GM23338 (cell line): ENCODE measurements around the gene CPEB3. TPM values are rescaled to one million over a fixed set of nuclear protein-coding genes. Genes with fewer than 3 reads are reported as not detected.

Experiments used
- ATAC-seq: fragments of 200-7000 bp; cut with Tn5 transposase; 3 replicates; pipeline ENCODE4 v1.9.1; 2020
- DNase-seq: peaks from one replicate; pipeline ENCODE4 v3.0.0-alpha.2; 2015; ENCODE audit warnings: low spot score
- H2AFZ ChIP-seq: fragments of 200-600 bp; sonication (generic); 2 replicates; pipeline ENCODE4 v1.8.0; 2016; ENCODE audit warnings: antibody characterized with exemption, mild to moderate bottlenecking, moderate library complexity
- H3F3A ChIP-seq: fragments of 200-600 bp; sonication (generic); replicated peaks from 2 replicates; pipeline ENCODE4 v1.8.0; 2017; ENCODE audit warnings: antibody characterized with exemption, mixed run types, low read depth
- H3K27ac ChIP-seq: fragments of 200-600 bp; sonication (generic); 2 replicates; pipeline ENCODE4 v1.6.1; 2016; ENCODE audit warnings: low read depth
- H3K27me3 ChIP-seq: fragments of 200-600 bp; sonication (generic); 2 replicates; pipeline ENCODE4 v1.8.0; 2016; ENCODE audit warnings: mild to moderate bottlenecking, mixed run types, moderate library complexity; ENCODE audit not compliant: insufficient read depth
- H3K36me3 ChIP-seq: fragments of 200-600 bp; sonication (generic); 2 replicates; pipeline ENCODE4 v1.8.0; 2016; ENCODE audit warnings: mild to moderate bottlenecking; ENCODE audit not compliant: insufficient read depth
- H3K4me1 ChIP-seq: fragments of 200-600 bp; sonication (generic); 2 replicates; pipeline ENCODE4 v1.8.0; 2016; ENCODE audit warnings: mild to moderate bottlenecking, moderate library complexity; ENCODE audit not compliant: insufficient read depth
- H3K4me2 ChIP-seq: fragments of 200-600 bp; sonication (generic); 2 replicates; pipeline ENCODE4 v1.7.1; 2017; ENCODE audit warnings: mixed run types
- H3K4me3 ChIP-seq: fragments of 200-600 bp; sonication (generic); 2 replicates; pipeline ENCODE4 v1.6.1; 2016; ENCODE audit warnings: mixed run types
- H3K79me2 ChIP-seq: fragments of 200-600 bp; sonication (generic); replicated peaks from 2 replicates; pipeline ENCODE4 v1.8.0; 2017; ENCODE audit warnings: mild to moderate bottlenecking; ENCODE audit not compliant: insufficient read depth
- H3K9me2 ChIP-seq: fragments of 200-600 bp; sonication (generic); 2 replicates; pipeline ENCODE4 v1.8.0; 2017; ENCODE audit not compliant: insufficient read depth
- H4K20me1 ChIP-seq: fragments of 200-600 bp; sonication (generic); replicated peaks from 2 replicates; pipeline ENCODE4 v1.8.0; 2017; ENCODE audit warnings: mild to moderate bottlenecking; ENCODE audit not compliant: insufficient read depth
- H3K27ac Mint-ChIP-seq: 2 replicates; pipeline ENCODE4 v1.8.0; 2020; ENCODE audit warnings: inconsistent platforms, mild to moderate bottlenecking, moderate library complexity, mixed read lengths
- H3K27me3 Mint-ChIP-seq: 3 replicates; pipeline ENCODE4 v1.8.0; 2022; ENCODE audit warnings: low read depth, mild to moderate bottlenecking, moderate library complexity, mixed read lengths, inconsistent platforms; ENCODE audit not compliant: insufficient read depth, poor library complexity
- H3K36me3 Mint-ChIP-seq: 3 replicates; pipeline ENCODE4 v1.8.0; 2021; ENCODE audit warnings: low read depth, mild to moderate bottlenecking, inconsistent platforms, moderate library complexity, mixed read lengths
- H3K4me1 Mint-ChIP-seq: 3 replicates; pipeline ENCODE4 v1.8.0; 2020; ENCODE audit warnings: mild to moderate bottlenecking, inconsistent platforms, mixed read lengths
- H3K4me3 Mint-ChIP-seq: 3 replicates; pipeline ENCODE4 v1.8.0; 2021; ENCODE audit warnings: moderate library complexity, mild to moderate bottlenecking, inconsistent platforms, mixed read lengths
- H3K9me3 Mint-ChIP-seq: 3 replicates; pipeline ENCODE4 v1.8.0; 2020; ENCODE audit warnings: moderate library complexity, mild to moderate bottlenecking, inconsistent platforms, mixed read lengths
- CREB1 ChIP-seq: fragments of 250-450 bp; sonication (Bioruptor Pico); IDR thresholded peaks from 2 replicates; pipeline ENCODE4 v1.5.0; 2020; ENCODE audit warnings: low read depth, mild to moderate bottlenecking, moderate library complexity
- EZH2 ChIP-seq: fragments of 200-600 bp; sonication (generic); IDR thresholded peaks from one replicate; pipeline ENCODE4 v1.8.0; 2017; ENCODE audit warnings: antibody characterized with exemption, mild to moderate bottlenecking, low read depth; ENCODE audit not compliant: unreplicated experiment
- EZH2phosphoT487 ChIP-seq: fragments of 200-600 bp; sonication (generic); IDR thresholded peaks from one replicate; pipeline ENCODE4 v1.8.1; 2018; ENCODE audit warnings: antibody characterized with exemption; ENCODE audit not compliant: unreplicated experiment
- JUNB ChIP-seq: IDR thresholded peaks from one replicate; pipeline ENCODE4 v1.6.1; 2016; ENCODE audit warnings: antibody characterized with exemption; ENCODE audit not compliant: unreplicated experiment
- NANOG ChIP-seq: IDR thresholded peaks from 2 replicates; pipeline ENCODE4 v1.6.1; 2016; ENCODE audit warnings: antibody characterized with exemption, borderline replicate concordance
- POLR2AphosphoS5 ChIP-seq: IDR thresholded peaks from 2 replicates; pipeline ENCODE4 v1.6.1; 2016; ENCODE audit warnings: antibody characterized with exemption, low read depth
- STAT1 ChIP-seq: IDR thresholded peaks from one replicate; pipeline ENCODE4 v1.6.1; 2016; ENCODE audit warnings: antibody characterized with exemption; ENCODE audit not compliant: unreplicated experiment
- ZNF114 ChIP-seq: fragments of 250-450 bp; sonication (Bioruptor Pico); IDR thresholded peaks from 2 replicates; pipeline ENCODE4 v1.5.0; 2020; ENCODE audit warnings: mild to moderate bottlenecking, moderate library complexity
- ZNF331 ChIP-seq: fragments of 250-450 bp; sonication (Bioruptor Pico); IDR thresholded peaks from 2 replicates; pipeline ENCODE4 v1.5.0; 2020; ENCODE audit warnings: low read depth, mild to moderate bottlenecking, moderate library complexity
- polyA plus RNA-seq: library from polyadenylated mRNA; unstranded; fragments of >200 nt; fragmentation: Nextera tagmentation; extraction: Ambion mirVana; gene quantifications from 2 replicates; pipeline ENCODE4 v1.2.1, GENCODE V29; 2016
- total RNA-seq: library from RNA; depleted of rRNA; stranded (reverse); fragments of >200 nt; shearing (Covaris generic); gene quantifications from 2 replicates; pipeline ENCODE4 v1.2.3, GENCODE V29; 2014
- TF ChIP-seq, protein P1 (sequence below): IDR thresholded peaks from one replicate; pipeline ENCODE4 v1.6.1; 2018; ENCODE audit warnings: antibody characterized with exemption; ENCODE audit not compliant: unreplicated experiment
- TF ChIP-seq, protein P2 (sequence below), 2 experiments: fragments of 200-600 bp in 1 of 2; sonication (generic) in 1 of 2; conservative IDR thresholded peaks; 2 replicates each; pipeline versions ENCODE4 v1.5.1 to v1.6.1; 2016 to 2017; ENCODE audit warnings: antibody characterized with exemption in 2 of 2, low read depth in 2 of 2, mild to moderate bottlenecking in 2 of 2, moderate library complexity in 1 of 2

Gene CPEB3
- total and polyA plus RNA-seq, 2 experiments from 2014 or later: 0.74 to 1.9 TPM

DNA sequence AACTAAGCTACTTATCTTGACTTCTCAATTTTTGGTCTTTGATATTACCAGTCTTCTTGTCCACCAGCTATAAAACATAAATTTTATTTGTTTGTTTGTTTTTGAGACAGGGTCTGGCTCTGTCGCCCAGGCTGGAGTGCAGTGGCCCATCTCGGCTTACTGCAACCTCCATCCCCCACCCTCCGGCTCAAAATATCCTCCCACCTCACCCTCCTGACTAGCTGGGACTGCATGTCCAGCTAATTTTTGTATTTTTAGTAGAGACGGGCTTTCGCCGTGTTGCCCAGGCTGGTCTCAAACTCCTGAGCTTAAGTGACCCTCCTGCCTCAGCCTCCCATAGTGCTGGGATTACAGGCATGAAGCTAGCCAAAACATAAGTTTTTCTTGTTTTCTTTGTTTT is 7.6 kb upstream of the CPEB3 start:
- Histone ChIP-seq H3F3A (0 out of 2 replicates have a peak, but pooled peaks cover 4% of the 10 kb centered on the region), H3K36me3 (peaks cover 3% of the 10 kb centered on the region), H4K20me1 (peaks cover 34% of the 10 kb centered on the region), H3K79me2 (peaks cover 100% of the 10 kb centered on the region), H3K27ac (no peak overlapping the region), H2AFZ (no peak overlapping the region), H3K27me3 (no peaks in the 10 kb centered on the region), H3K4me2 (no peak overlapping the region), H3K9me2 (no peaks in the 10 kb centered on the region), H3K4me3 (no peak overlapping the region), H3K4me1 (peaks cover 30% of the 10 kb centered on the region)
- no peaks in the 10 kb centered on the region for H3K9me3 Mint-ChIP-seq
- no peak for TF ChIP-seq NANOG
- no peak for TF ChIP-seq ZNF331 (CRISPR knock-in tag)
- no peak for TF ChIP-seq JUNB
- TF ChIP-seq ZNF114 (CRISPR knock-in tag): no peak
- TF ChIP-seq EZH2: no peak
- TF ChIP-seq, protein P1, sequence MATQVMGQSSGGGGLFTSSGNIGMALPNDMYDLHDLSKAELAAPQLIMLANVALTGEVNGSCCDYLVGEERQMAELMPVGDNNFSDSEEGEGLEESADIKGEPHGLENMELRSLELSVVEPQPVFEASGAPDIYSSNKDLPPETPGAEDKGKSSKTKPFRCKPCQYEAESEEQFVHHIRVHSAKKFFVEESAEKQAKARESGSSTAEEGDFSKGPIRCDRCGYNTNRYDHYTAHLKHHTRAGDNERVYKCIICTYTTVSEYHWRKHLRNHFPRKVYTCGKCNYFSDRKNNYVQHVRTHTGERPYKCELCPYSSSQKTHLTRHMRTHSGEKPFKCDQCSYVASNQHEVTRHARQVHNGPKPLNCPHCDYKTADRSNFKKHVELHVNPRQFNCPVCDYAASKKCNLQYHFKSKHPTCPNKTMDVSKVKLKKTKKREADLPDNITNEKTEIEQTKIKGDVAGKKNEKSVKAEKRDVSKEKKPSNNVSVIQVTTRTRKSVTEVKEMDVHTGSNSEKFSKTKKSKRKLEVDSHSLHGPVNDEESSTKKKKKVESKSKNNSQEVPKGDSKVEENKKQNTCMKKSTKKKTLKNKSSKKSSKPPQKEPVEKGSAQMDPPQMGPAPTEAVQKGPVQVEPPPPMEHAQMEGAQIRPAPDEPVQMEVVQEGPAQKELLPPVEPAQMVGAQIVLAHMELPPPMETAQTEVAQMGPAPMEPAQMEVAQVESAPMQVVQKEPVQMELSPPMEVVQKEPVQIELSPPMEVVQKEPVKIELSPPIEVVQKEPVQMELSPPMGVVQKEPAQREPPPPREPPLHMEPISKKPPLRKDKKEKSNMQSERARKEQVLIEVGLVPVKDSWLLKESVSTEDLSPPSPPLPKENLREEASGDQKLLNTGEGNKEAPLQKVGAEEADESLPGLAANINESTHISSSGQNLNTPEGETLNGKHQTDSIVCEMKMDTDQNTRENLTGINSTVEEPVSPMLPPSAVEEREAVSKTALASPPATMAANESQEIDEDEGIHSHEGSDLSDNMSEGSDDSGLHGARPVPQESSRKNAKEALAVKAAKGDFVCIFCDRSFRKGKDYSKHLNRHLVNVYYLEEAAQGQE: no peak
- no peak for TF ChIP-seq POLR2AphosphoS5
- TF ChIP-seq CREB1 (CRISPR knock-in tag): no peak
- no peak for TF ChIP-seq EZH2phosphoT487
- TF ChIP-seq STAT1: no peak
- DNase-seq: no peak
- peaks cover 18% of the 10 kb centered on the region; the same call in 2 of the 3 replicates for H3K36me3 Mint-ChIP-seq
- peaks cover 2% of the 10 kb centered on the region for H3K27me3 Mint-ChIP-seq
- ATAC-seq: no peak
- H3K27ac Mint-ChIP-seq: peak overlapping the region; percentile 6; the same call in 1 of the 2 replicates
- no peak overlapping the region for H3K4me3 Mint-ChIP-seq
- peaks cover 29% of the 10 kb centered on the region for H3K4me1 Mint-ChIP-seq

DNA sequence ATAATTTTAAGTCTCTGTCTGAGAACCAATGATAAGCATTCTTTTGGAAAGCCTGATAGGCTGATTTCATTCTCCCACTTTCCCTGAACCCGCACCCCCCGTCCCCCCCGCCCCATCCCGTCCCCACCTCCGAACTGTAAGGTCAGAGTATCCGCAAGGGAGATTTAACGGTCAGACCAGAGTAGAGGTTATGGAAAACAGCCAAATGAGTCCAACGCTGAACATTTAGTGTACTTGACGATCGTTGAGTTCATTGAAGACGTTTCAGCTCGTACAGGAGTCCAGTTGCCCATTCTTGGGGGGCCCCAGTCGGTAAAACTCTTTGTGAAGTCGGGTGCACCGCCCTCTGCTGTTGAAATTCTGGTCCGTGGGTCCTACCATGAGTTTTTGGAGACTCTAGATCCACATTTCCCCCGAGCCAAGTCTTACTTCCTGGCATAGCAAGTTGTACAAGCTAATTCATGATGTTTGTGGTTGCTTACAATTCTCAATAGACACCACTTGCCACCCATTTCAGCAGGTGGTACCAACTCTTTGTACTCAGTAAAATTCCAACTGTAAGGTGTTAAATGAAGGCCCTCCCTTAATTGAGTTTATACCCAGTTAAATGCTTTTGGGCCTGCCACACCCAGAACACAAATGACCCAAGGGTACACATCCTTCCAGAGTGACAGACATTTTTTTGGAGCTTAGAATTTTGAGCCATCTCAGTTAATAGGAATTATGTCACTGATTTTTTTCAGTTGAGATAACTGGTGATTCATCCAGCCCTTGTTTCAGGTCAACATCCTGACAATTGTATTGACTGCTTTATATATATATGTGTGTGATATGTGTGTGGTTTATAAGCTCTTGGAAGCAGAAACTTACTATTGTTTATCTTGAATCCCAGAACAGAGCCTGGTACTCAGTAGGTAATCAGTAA is 1.3 kb upstream of the CPEB3 start:
- no peak overlapping the region for H3K27ac ChIP-seq
- Mint-ChIP-seq H3K36me3 (peaks cover 9% of the 10 kb centered on the region), H3K27ac (no peak overlapping the region), H3K9me3 (no peaks in the 10 kb centered on the region), H3K4me1 (peaks cover 24% of the 10 kb centered on the region), H3K27me3 (peaks cover 3% of the 10 kb centered on the region), H3K4me3 (peak overlapping the region; percentile 97)
- peaks cover 62% of the 10 kb centered on the region for H3K79me2 ChIP-seq
- H3K4me3 ChIP-seq: peak overlapping the region; percentile 98
- peak; percentile 54 for DNase-seq
- H3K27me3 ChIP-seq: no peaks in the 10 kb centered on the region
- no peak for ATAC-seq
- no peak overlapping the region for H2AFZ ChIP-seq
- no peak for TF ChIP-seq ZNF331 (CRISPR knock-in tag)
- TF ChIP-seq, protein P2, sequence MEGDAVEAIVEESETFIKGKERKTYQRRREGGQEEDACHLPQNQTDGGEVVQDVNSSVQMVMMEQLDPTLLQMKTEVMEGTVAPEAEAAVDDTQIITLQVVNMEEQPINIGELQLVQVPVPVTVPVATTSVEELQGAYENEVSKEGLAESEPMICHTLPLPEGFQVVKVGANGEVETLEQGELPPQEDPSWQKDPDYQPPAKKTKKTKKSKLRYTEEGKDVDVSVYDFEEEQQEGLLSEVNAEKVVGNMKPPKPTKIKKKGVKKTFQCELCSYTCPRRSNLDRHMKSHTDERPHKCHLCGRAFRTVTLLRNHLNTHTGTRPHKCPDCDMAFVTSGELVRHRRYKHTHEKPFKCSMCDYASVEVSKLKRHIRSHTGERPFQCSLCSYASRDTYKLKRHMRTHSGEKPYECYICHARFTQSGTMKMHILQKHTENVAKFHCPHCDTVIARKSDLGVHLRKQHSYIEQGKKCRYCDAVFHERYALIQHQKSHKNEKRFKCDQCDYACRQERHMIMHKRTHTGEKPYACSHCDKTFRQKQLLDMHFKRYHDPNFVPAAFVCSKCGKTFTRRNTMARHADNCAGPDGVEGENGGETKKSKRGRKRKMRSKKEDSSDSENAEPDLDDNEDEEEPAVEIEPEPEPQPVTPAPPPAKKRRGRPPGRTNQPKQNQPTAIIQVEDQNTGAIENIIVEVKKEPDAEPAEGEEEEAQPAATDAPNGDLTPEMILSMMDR (conservative IDR thresholded peaks at IDR 0.05; ENCODE audit: low read depth in 2 of 2): peak; percentile 54 to 60
- H3K36me3 ChIP-seq: peaks cover 3% of the 10 kb centered on the region; the same call in 1 of the 2 replicates
- no peaks in the 10 kb centered on the region for H3K9me2 ChIP-seq
- peak overlapping the region; percentile 79 for H3K4me2 ChIP-seq
- H3F3A ChIP-seq: no peaks in the 10 kb centered on the region
- peaks cover 18% of the 10 kb centered on the region; the same call in 1 of the 2 replicates for H3K4me1 ChIP-seq
- H4K20me1 ChIP-seq: peaks cover 32% of the 10 kb centered on the region
